ENCODE data around the gene IL33.

IL33 gene

DNA sequence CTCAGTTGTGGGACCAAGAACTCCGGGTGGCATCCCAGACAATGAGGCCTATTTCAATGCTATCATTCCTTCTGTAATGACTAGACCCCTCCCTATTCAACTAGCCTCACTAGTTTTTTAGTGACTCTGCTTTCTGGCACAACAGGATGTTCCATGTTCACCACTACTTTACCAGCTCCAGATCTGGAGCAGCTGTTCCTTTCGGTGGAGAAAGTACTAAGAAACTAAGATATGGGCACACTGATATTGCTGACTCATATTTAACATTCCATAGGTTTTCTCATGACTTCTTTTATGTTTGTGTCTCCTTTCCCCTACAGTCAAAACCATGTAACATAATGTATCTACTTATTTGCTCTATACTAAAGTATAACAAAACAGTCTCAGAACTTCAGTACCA, 24.1 kb downstream of the IL33 start:
- TF ChIP-seq, protein P1, sequence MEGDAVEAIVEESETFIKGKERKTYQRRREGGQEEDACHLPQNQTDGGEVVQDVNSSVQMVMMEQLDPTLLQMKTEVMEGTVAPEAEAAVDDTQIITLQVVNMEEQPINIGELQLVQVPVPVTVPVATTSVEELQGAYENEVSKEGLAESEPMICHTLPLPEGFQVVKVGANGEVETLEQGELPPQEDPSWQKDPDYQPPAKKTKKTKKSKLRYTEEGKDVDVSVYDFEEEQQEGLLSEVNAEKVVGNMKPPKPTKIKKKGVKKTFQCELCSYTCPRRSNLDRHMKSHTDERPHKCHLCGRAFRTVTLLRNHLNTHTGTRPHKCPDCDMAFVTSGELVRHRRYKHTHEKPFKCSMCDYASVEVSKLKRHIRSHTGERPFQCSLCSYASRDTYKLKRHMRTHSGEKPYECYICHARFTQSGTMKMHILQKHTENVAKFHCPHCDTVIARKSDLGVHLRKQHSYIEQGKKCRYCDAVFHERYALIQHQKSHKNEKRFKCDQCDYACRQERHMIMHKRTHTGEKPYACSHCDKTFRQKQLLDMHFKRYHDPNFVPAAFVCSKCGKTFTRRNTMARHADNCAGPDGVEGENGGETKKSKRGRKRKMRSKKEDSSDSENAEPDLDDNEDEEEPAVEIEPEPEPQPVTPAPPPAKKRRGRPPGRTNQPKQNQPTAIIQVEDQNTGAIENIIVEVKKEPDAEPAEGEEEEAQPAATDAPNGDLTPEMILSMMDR (conservative IDR thresholded peaks at IDR 0.05; ENCODE audit: low read depth, low read length) = no peak
- no peak for DNase-seq (ENCODE audit: low read depth)
- H3K4me3 ChIP-seq (ENCODE audit: low read length) = no peak overlapping the region

DNA sequence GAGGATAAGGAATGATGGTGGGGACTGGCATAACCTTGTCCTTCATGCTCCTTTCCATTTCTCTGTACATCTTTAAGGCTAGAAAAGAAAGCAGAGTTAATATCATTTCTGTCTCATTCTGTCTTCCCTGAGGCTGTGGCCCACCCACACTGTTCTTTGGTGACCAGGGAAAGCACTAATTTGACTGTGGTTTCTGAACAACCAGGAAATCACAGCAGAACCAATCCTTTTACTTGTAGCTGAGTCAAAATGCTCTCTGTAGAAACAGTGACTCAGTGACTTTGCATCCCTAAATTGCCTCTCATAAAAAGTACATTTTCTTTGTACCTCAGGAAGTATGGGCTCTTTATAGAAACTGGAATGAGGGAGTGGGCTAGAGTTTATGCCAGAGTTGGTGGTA, 28.1 kb downstream of the IL33 start:
- DNase-seq (ENCODE audit: low read depth) = no peak
- no peak overlapping the region for H3K4me3 ChIP-seq (ENCODE audit: low read length)
- TF ChIP-seq, protein P1 (conservative IDR thresholded peaks at IDR 0.05; ENCODE audit: low read depth, low read length) = no peak

DNA sequence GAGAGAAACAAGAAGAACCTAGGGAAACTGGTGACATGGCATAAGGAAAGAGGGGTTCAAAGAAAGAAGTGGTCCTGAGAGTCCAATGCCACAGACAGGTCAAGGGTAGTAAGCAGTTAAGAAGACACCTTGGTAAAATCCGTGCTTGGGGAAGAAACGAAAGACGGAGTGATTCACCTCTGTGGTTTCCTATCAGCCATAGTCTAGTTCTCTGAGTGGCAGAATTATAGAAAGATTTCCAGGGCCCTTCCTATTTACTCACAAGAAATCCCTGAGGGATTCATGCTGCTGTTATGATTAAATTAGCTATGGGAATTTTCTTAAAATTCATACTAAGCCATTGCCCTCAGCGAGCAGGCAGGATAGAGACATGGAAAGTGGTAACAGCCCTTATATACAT, 31.7 kb downstream of the IL33 start:
- TF ChIP-seq, protein P1 (conservative IDR thresholded peaks at IDR 0.05; ENCODE audit: low read depth, low read length) = no peak
- H3K4me3 ChIP-seq (ENCODE audit: low read length) = no peak overlapping the region
- DNase-seq (ENCODE audit: low read depth) = no peak

DNA sequence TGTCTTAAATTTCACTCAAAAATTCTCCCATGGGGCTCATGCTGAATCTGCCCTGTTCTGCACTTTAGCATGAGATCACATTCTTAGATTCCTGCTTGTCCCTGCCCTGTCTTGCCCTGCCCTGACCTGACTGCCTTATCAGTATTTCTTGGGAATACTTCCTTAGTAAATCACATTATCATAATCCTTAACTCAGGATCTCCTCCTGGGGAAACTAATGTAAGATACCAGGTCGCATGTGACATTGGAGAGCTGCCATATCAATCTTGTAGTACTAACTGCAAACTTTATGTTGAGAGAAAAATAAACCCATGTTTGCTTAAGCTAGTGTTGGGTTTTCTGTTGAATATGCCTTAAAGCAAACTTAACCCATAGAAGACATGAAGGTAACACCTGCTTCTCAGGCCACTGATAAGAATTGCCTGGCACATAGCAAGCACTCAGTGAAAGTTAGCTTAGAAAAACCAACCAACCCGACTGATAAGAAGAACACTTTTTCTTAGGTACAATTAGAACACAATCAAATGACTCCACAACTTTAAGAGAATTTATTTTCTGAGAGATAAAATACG, 53.3 kb downstream of the IL33 start:
- DNase-seq (ENCODE audit: low read depth) = no peak

DNA sequence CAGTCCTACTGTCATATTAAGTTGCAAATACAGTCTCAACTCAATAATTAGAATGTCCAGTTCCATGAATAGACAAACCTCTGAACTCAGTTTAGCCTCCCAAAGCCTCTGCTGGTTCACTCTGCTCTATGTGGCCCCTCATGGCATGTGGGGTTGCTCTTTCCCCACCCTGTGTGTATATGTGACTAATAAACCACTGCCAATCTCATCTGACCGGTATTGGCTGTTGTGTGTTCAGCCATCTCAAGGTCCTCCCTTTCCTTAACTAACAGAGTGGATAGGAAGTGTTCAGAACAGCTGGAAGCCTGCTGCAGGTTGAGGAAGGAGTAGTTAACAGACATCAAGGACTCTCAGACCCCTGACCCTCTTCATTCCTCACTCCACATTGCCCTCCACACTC, 55.3 kb downstream of the IL33 start:
- DNase-seq (ENCODE audit: low read depth) = no peak
- TF ChIP-seq, protein P1 (conservative IDR thresholded peaks at IDR 0.05; ENCODE audit: low read depth, low read length) = no peak

More for the DNA sequence above, 53.3 kb downstream of the IL33 start:
- TF ChIP-seq, protein P1 (conservative IDR thresholded peaks at IDR 0.05; ENCODE audit: low read depth, low read length) = no peak
- H3K4me3 ChIP-seq (ENCODE audit: low read length) = no peak overlapping the region

DNA sequence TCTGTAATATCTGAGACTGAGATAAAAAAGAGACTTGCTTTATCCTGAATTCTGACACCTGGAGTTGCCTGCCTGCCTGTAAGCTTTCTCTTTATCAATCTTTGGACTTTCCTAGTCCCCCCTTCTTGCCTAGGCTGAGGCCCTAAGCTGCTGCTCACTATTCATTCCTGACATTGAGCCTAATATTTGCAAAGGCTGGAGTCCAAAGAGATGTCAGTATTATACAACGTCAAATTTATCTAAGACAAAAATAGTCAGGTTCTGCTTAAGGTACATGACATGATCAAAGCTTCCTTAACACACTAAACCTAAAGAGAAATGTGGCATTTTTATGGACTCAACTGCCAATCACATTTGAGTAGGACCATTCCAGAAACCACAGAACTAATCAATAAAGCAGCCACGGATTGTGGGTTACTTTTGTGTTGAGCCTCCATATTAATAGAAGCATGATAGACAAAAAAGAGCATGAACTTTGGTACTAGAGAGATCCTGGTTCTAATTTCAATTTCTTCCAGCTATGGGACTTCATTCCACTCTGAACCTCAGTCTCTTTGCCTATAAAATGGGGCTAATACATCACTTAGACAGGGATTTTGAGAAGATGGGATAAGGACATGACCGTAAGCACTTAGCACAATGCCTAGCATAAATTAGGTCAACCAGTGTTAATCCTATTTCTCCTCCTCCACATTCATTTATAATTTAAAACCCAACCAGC, 56.1 kb downstream of the IL33 start:
- no peak overlapping the region for H3K4me3 ChIP-seq (ENCODE audit: low read length)
- TF ChIP-seq, protein P1 (conservative IDR thresholded peaks at IDR 0.05; ENCODE audit: low read depth, low read length) = no peak
- no peak for DNase-seq (ENCODE audit: low read depth)

More for the DNA sequence above, 55.3 kb downstream of the IL33 start:
- no peak overlapping the region for H3K4me3 ChIP-seq (ENCODE audit: low read length)

DNA sequence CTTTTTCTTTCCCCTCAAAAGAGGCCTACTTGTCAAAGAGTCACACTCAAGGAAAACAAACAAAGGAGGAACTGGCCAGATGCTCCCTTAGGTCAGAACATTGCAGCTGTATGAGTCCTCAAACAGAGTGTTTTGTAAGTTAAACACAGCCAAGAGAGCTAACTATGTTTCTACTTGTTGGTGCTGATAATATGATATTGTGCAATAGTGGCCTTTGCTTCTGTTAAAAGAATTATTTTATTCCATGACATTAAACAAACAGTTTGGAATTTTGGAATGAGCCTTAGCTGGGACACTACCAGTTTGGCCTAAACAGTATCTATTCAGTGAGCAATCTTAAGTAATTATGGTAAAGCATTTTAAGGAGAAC, 56.6 kb downstream of the IL33 start:
- DNase-seq (ENCODE audit: low read depth) = no peak
- no peak overlapping the region for H3K4me3 ChIP-seq (ENCODE audit: low read length)
- TF ChIP-seq, protein P1 (conservative IDR thresholded peaks at IDR 0.05; ENCODE audit: low read depth, low read length) = no peak
